CD4-positive, alpha-beta T cell treated with Interleukin-10 for 1 hour (primary cell): ENCODE data around the gene MEI1.
A peak's percentile ranks its signal among the peaks of the same experiment; 100 is the strongest.
"Not testable (repeated sequence)": the region's sequence is repeated elsewhere in the genome, so short reads cannot be mapped to it uniquely, and the experiment has no call there.

Experiments
- DNase-seq: peaks from one replicate; pipeline ENCODE4 v3.0.0-alpha.2; 2020

MEI1 gene

GRCh38 chr22:41699264-41700107 is at the start of gene MEI1:
MEI1 (plus strand) TSS chr22:41699503; CDS start chr22:41699539, 36 bp downstream.
- peak; percentile 93 for DNase-seq

- no peak for DNase-seq
These were observed 49.1 kb upstream of the MEI1 start for GRCh38 chr22:41650229-41650628.

- DNase-seq, result no peak
These were observed 48.5 kb upstream of the MEI1 start for GRCh38 chr22:41650821-41651220.

GRCh38 chr22:41654322-41654721 is 45.0 kb upstream of the MEI1 start:
- DNase-seq, result no peak

GRCh38 chr22:41656556-41656955 is 42.7 kb upstream of the MEI1 start:
- DNase-seq, result no peak

GRCh38 chr22:41657709-41658108 is 41.6 kb upstream of the MEI1 start:
- no peak for DNase-seq

GRCh38 chr22:41658869-41659268 is 40.4 kb upstream of the MEI1 start:
- DNase-seq, result no peak

- no peak for DNase-seq
These were observed 39.4 kb upstream of the MEI1 start for GRCh38 chr22:41659941-41660340.

- no peak for DNase-seq
These were observed 38.9 kb upstream of the MEI1 start for GRCh38 chr22:41660416-41660815.

- DNase-seq, result no peak
These were observed 38.2 kb upstream of the MEI1 start for GRCh38 chr22:41661088-41661487.

- no peak for DNase-seq
These were observed 37.6 kb upstream of the MEI1 start for GRCh38 chr22:41661713-41662112.

GRCh38 chr22:41663594-41663993 is 35.7 kb upstream of the MEI1 start:
- DNase-seq, result not testable (repeated sequence)

- DNase-seq, result no peak
These were observed 34.8 kb upstream of the MEI1 start for GRCh38 chr22:41664490-41664889.

GRCh38 chr22:41664951-41665350 is 34.4 kb upstream of the MEI1 start:
- DNase-seq, result no peak

GRCh38 chr22:41668971-41669911 is 30.1 kb upstream of the MEI1 start:
- DNase-seq, result no peak

- DNase-seq, result not testable (repeated sequence)
These were observed 27.2 kb upstream of the MEI1 start for GRCh38 chr22:41672096-41672495.

GRCh38 chr22:41672780-41673509 is 26.4 kb upstream of the MEI1 start:
- peak; percentile 22 for DNase-seq

- DNase-seq, result no peak
These were observed 24.4 kb upstream of the MEI1 start for GRCh38 chr22:41674846-41675340.

- DNase-seq, result no peak
These were observed 23.2 kb upstream of the MEI1 start for GRCh38 chr22:41676134-41676533.

GRCh38 chr22:41681616-41682015 is 17.7 kb upstream of the MEI1 start:
- DNase-seq, result peak; percentile 31

- DNase-seq, result peak; percentile 88
These were observed 17.1 kb upstream of the MEI1 start for GRCh38 chr22:41682033-41682807.

GRCh38 chr22:41683052-41683451 is 16.3 kb upstream of the MEI1 start:
- no peak for DNase-seq
